ENCODE results near the gene FOCAD.

Gene FOCAD

GRCh38 chr9:20880271-20880670 is 196.2 kb downstream of the FOCAD start:
- DNase-seq (ENCODE audit: low spot score) = no peak

DNA sequence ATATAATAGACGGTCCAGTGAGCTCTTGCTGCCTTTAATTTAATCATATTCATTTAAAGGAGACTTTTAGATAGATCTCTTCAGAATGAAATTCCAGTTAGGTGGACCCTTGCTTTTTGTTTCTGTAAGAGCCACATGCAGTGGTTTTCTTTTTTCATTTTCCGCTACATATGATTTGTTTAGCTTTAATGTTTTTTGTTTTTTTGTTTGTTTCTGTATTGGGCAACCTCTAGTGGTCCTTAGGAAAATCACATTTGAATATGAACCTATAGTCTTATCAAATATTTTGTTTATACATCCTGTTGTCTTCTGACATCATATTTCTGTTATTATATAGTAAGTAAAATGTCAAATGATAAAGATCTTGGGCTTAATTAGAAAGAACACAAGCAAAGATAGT is 196.6 kb downstream of the FOCAD start:
- no peak for DNase-seq (ENCODE audit: low spot score)

DNA sequence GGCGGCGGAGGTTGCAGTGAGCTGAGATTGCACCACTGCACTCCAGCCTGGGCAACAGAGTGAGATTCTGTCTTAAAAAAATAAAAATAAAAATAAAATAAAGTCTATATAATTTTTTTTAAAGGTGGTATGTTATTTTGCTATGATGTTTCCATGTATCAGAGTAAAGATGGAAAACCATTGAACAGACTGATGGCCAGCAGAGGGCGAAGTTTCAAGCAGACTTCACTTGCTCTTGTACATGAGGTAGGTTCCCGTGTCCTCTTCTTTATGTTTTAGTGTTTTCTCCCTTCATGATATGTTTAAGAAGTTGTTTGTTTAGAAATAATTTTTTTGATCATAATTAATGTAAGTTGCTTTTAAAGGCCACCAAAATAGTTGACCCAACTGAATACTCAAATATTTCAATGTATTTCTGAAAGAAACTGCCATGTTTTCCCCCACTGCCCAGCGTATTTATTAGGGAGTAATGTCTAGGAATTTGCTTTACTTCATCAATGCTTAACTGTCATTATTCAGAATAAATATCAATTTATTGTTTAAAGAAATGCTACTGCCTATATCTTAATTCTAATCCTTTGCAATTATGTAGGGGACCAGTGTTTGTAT is 201.0 kb downstream of the FOCAD start:
- peak; percentile 45 for DNase-seq (ENCODE audit: low spot score)

DNA sequence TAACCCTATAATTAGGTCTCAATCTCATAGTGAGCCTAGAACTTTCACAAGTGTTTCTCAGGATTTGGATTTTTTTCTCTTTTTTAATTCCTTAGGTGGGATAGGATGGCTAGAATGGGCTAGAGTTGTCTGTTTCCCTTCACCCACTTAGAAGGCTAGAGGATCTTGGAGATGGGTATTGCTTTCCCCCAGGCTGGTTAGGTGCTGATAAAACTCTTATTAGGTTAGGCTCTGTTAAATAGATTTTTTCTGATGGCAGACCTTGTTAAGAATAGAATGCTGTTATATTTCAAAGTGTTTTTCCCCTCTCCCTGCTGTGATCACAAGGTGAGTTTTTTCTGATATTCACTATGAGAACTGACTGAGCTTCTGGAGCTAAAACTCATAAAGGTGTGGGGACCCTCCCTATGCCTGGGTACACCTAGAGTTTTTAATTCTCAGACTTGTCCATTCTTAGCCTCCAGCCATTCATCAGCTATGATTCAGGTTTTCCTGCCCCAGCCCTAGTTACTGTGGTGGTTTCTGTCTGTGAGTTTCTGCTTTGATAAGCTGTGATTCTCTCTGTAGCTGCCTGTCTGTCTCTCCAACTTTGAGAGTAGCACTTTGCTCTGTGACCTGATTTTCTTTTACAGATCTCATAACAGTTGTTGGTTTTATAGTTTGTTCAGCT is 215.0 kb downstream of the FOCAD start:
- DNase-seq (ENCODE audit: low spot score) = no peak

GRCh38 chr9:20903212-20903611 is 219.2 kb downstream of the FOCAD start:
- DNase-seq (ENCODE audit: low spot score) = no peak

DNA sequence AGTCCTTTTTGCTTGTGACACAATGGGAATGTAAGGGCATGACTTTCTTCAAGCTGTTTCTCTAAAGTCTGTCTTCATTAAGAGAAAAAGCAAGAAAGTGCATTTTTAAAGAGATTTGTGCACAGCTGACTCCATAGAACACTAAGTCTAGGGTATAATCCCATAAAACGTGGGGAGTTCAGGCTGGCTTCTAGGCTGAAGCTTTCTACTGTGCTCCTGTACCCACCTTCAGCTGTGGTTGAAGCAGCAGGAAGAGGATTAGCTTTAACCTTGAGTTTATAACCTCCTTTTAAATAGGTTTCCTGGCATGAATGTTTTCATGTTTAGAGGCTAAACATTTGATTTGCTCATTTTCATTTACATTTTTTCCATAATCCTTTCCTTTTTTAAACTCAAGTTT is 220.9 kb downstream of the FOCAD start:
- DNase-seq (ENCODE audit: low spot score) = no peak

GRCh38 chr9:20906326-20906725 is 222.3 kb downstream of the FOCAD start:
- no peak for DNase-seq (ENCODE audit: low spot score)

DNA sequence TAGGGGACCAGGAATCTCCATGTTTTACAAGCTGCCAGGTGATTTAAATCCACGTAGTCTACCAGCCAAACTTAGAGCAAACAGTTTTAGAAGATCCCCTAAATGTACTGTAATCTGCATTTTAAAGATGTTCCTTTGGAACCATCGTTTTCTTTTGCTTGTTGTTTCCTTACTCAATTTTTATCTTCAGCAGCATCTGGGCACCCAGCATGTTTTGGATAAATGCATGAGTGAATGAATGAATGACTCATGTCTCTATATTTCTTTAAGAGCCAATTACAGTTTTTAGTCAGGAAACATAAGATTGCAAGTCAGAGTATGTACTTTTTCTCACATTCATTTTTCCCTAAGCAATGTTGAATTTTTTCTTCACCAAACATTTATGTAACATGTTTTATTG is 224.4 kb downstream of the FOCAD start:
- DNase-seq (ENCODE audit: low spot score) = no peak

DNA sequence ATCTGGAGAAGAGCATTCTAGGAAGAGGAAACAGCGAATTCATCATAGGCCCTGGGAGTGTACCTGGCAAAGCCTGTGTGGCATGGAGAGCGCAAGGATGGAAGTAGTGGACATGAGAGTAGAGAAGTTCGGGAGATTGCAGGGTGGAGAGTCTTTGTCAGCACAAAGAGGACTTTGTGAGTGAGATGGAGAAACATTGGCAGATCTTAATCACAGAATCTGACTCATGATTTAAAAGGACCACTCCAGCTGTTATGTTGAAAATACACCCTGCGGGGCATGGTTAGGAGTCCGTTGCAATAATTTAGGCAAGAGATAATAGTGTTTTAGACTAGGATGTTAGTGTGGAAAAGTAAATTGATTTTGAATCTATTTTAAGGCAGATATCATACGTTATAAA is 230.5 kb downstream of the FOCAD start:
- no peak for DNase-seq (ENCODE audit: low spot score)

DNA sequence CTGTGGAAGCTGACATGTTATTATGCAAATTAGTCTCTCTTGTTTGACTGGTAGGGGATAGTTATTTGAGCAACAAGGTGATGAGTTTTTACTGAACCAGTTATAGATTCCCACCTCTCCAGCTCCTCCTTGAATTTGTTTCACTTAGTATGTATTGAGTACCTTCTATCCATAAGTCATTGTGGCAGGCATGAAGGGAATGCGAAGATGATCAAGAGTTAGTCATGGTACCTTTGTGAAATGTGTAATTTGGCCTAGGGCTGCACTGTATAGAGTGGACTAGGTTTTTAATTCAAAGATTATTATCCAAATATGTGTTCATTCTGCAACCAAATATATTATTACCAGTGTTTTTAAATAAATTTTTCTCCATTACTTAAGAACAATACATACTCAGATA is 237.3 kb downstream of the FOCAD start:
- DNase-seq (ENCODE audit: low spot score) = no peak

GRCh38 chr9:20925256-20926045 is 241.4 kb downstream of the FOCAD start:
- no peak for DNase-seq (ENCODE audit: low spot score)

DNA sequence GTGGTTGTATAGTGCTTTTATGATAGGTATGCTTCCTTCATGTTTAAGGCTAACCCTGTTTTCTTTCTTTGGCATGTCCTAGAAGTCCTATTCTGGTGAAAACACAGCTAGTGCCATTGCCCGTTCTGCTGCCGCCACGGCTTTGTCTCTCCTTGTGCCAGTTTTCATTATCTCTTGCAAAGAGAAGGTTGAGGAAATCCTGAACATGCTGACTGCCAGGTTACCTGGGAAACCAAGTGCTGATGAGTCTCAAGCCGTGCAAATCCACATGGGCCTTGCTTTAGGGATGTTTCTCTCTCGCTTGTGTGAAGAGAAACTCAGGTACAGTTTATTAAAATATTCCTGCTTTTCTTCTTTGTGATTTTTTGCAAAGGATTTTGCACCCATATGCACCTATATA is 245.2 kb downstream of the FOCAD start:
- DNase-seq (ENCODE audit: low spot score) = peak; percentile 25

- peak; percentile 23 for DNase-seq (ENCODE audit: low spot score)
Measured at GRCh38 chr9:20930836-20931235, 246.8 kb downstream of the FOCAD start.

- DNase-seq (ENCODE audit: low spot score) = no peak
Measured at GRCh38 chr9:20940447-20941173, 256.6 kb downstream of the FOCAD start.

DNA sequence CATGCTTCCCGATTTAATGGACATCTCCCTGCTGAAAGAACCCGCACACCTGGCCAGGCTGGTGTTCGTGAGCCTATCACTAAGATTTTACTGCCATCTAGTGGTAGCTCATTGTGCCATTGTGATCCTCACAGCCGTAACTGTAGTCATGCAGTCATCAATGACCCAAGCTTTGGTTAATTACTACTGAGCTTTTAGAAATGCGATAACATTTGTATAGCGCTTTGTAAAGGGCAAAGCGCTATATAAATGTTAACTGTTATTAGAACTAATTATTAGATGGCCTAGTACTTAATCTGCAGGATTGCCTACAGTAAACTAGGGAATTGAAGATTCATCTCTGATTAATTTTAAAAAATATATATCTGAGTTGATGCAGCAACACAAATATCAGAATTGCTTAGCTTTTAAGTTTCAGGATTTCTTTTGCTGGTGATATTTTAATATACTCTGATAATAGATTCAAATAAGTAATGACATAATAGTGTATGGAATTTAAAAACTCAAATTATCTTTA is 257.2 kb downstream of the FOCAD start:
- DNase-seq (ENCODE audit: low spot score) = peak; percentile 83

GRCh38 chr9:20944507-20944906 is 260.4 kb downstream of the FOCAD start:
- no peak for DNase-seq (ENCODE audit: low spot score)

GRCh38 chr9:20945269-20945668 is 261.2 kb downstream of the FOCAD start:
- DNase-seq (ENCODE audit: low spot score) = peak; percentile 55

- no peak for DNase-seq (ENCODE audit: low spot score)
Measured at GRCh38 chr9:20945856-20946255, 261.8 kb downstream of the FOCAD start.

GRCh38 chr9:20948703-20949102 is 264.6 kb downstream of the FOCAD start:
- no peak for DNase-seq (ENCODE audit: low spot score)

DNA sequence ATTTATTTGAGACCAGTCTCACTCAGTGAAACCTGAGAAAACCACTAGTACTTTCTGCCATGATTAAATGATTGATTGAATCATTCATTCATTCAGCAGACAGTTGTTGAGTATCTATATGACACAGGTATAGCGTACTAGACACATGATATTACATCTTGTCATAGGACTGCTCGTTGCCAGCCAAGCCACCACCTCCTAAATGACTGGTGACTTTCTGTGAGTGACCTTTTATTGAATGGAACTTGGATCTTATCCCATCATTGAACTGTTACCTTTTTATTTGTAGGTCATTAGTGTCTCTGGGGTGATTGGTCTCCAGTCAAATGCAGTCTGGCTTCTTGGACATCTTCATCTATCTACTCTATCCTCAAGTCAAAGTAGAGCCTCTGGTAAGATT is 266.6 kb downstream of the FOCAD start:
- DNase-seq (ENCODE audit: low spot score) = no peak

DNA sequence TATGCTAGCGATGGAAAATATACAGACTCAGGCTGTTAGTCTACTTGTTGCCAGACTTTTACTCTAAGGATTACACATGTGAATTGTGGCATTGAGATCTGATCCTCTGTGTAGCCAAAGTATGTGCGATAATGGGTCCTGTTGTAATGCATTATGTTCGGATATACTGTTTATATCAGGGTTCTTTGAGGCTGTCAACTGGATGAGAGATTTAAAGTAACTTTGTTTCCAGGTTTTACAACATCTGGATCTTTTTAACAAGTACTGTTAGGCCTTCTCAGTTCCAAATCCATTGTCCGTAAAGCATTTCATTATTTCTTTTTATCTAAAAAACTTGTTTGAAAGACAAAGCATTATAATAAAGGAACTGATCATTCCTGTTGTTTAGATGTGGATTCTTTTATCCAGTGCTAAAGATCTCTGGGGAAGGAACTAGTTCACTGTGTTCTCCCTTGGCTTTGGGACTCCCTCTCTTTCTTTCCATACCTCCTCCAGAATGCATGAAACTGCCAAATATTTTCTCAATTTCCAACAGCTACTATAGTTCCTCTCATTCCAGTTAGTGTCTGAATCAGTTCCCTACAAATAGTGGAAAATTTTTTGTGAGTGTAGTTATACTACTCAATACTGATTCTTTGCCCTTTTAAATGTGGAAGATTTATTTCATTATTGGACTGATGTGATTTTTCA is 278.6 kb downstream of the FOCAD start:
- DNase-seq (ENCODE audit: low spot score) = no peak

GRCh38 chr9:20972684-20973083 is 288.6 kb downstream of the FOCAD start:
- no peak for DNase-seq (ENCODE audit: low spot score)
